HCT116 (cell line): ENCODE results near the gene NHSL1. TPM values are rescaled to one million over a fixed set of nuclear protein-coding genes. Genes with fewer than 3 reads are reported as not detected.

ENCODE experiments used
- ATAC-seq: fragments of 200-7000 bp; cut with Tn5 transposase; 2 replicates; pipeline ENCODE4 v1.9.1; 2020; ENCODE audit warnings: mild to moderate bottlenecking, moderate library complexity
- BruUV-seq: library from RNA; stranded (reverse); fragments of 400-500 nt; replicated peaks from 2 replicates; lab custom pipeline; 2021; lab: Mats Ljungman, UMichigan
- CTCF ChIA-PET: fragments of 300-600 bp; sonication (Branson Sonifier 250); formaldehyde crosslinking; loops from one replicate; lab custom pipeline; 2021; ENCODE audit warnings: antibody characterized with exemption; lab: Charles Lee
- POLR2A ChIA-PET: fragments of 300-600, 350-600 bp; sonication (Branson Sonifier 250); formaldehyde crosslinking; loops from one replicate; lab custom pipeline; 2021; ENCODE audit warnings: antibody characterized with exemption; lab: Charles Lee
- RAD21 ChIA-PET, 2 experiments: fragments of 300-600 bp; sonication (Branson Sonifier 250); formaldehyde crosslinking; loops; one replicate each; lab custom pipeline; 2023; ENCODE audit warnings: low total read pairs in 2 of 2; ENCODE audit not compliant: uncharacterized antibody in 2 of 2, unreplicated experiment in 2 of 2, low non-redundant PET in 1 of 2; lab: Charles Lee
- DNase-seq: peaks from one replicate; pipeline ENCODE4 v3.0.0-alpha.2; 2010; ENCODE audit warnings: low read depth, low spot score
- H2AFZ ChIP-seq: fragments of 200-600 bp; shearing (Covaris generic), sonication (generic); 2 replicates; pipeline ENCODE4 v1.6.1; 2017; ENCODE audit warnings: low read depth, mixed run types, mixed read lengths, antibody characterized with exemption, low read length; ENCODE audit not compliant: poor library complexity, severe bottlenecking
- H3K27ac ChIP-seq: 2 replicates; pipeline ENCODE4 v1.5.1; 2012; ENCODE audit warnings: low read depth, low read length
- H3K27me3 ChIP-seq: fragments of 200-600 bp; sonication (generic); 2 replicates; pipeline ENCODE4 v1.6.1; 2016; ENCODE audit warnings: mixed run types, low read length, mixed read lengths; ENCODE audit not compliant: insufficient read depth
- H3K36me3 ChIP-seq, 2 experiments: fragments of 200-500 bp in 1 of 2; fragments of 200-600 bp in 1 of 2; sonication (Bioruptor generic) in 1 of 2; sonication (generic) in 1 of 2; 2 replicates each; pipeline versions ENCODE4 v1.5.1 to v1.6.1; 2014 to 2016; ENCODE audit warnings: low read length in 2 of 2, inconsistent platforms in 1 of 2, mixed read lengths in 1 of 2, mixed run types in 1 of 2; ENCODE audit not compliant: insufficient read depth in 2 of 2, control insufficient read depth in 1 of 2
- H3K4me1 ChIP-seq, 2 experiments: fragments of 200-600 bp in 1 of 2; sonication (generic) in 1 of 2; 2 replicates each; pipeline versions ENCODE4 v1.5.1 to v1.6.1; 2012 to 2017; ENCODE audit warnings: low read length in 2 of 2, inconsistent platforms in 1 of 2, mild to moderate bottlenecking in 1 of 2, mixed read lengths in 1 of 2, mixed run types in 1 of 2, moderate library complexity in 1 of 2; ENCODE audit not compliant: insufficient read depth in 2 of 2, control insufficient read depth in 1 of 2
- H3K4me2 ChIP-seq: fragments of 200-600 bp; sonication (generic); 2 replicates; pipeline ENCODE4 v1.6.1; 2017; ENCODE audit warnings: mixed run types, low read length, mixed read lengths
- H3K4me3 ChIP-seq, 2 experiments: fragments of 200-600 bp in 1 of 2; sonication (generic) in 1 of 2; replicated peaks in 1 of 2; 2 replicates each; pipeline ENCODE4 v1.5.1; 2011 to 2016; ENCODE audit warnings: low read length in 2 of 2, control low read depth in 1 of 2, low read depth in 1 of 2, mild to moderate bottlenecking in 1 of 2, mixed read lengths in 1 of 2, mixed run types in 1 of 2
- H3K79me2 ChIP-seq: fragments of 200-600 bp; sonication (generic); 2 replicates; pipeline ENCODE4 v1.6.1; 2017; ENCODE audit warnings: mild to moderate bottlenecking, mixed run types, low read length, moderate library complexity, mixed read lengths; ENCODE audit not compliant: insufficient read depth
- H3K9ac ChIP-seq: fragments of 200-600 bp; sonication (generic); 2 replicates; pipeline ENCODE4 v1.6.1; 2016; ENCODE audit warnings: low read length, mixed read lengths
- H3K9me2 ChIP-seq: fragments of 200-600 bp; sonication (generic), shearing (Covaris generic); 2 replicates; pipeline ENCODE4 v1.6.1; 2017; ENCODE audit warnings: mixed run types, mild to moderate bottlenecking, moderate library complexity; ENCODE audit not compliant: insufficient read depth
- H3K9me3 ChIP-seq, 2 experiments: fragments of 200-500 bp in 1 of 2; fragments of 200-600 bp in 1 of 2; sonication (Bioruptor generic) in 1 of 2; sonication (generic) in 1 of 2; 2 replicates each; pipeline ENCODE4 v1.6.1; 2014 to 2017; ENCODE audit warnings: low read length in 2 of 2, mixed read lengths in 2 of 2, inconsistent platforms in 1 of 2, low read depth in 1 of 2, mild to moderate bottlenecking in 1 of 2, mixed run types in 1 of 2, moderate library complexity in 1 of 2; ENCODE audit not compliant: control insufficient read depth in 1 of 2, insufficient read depth in 1 of 2
- H4K20me1 ChIP-seq: fragments of 200-600 bp; sonication (generic), shearing (Covaris generic); 2 replicates; pipeline ENCODE4 v1.6.1; 2017; ENCODE audit warnings: mixed run types, mild to moderate bottlenecking, moderate library complexity; ENCODE audit not compliant: insufficient read depth
- CBX3 ChIP-seq: IDR thresholded peaks from 2 replicates; pipeline ENCODE4 v1.6.1; 2012; ENCODE audit warnings: low read depth
- CEBPB ChIP-seq: IDR thresholded peaks from 2 replicates; pipeline ENCODE4 v1.6.1; 2012; ENCODE audit warnings: low read depth
- CTCF ChIP-seq, 3 experiments: fragments of 200-600 bp in 1 of 3; sonication (generic) in 1 of 3; IDR thresholded peaks in 2 of 3; conservative IDR thresholded peaks in 1 of 3; 2 replicates each; pipeline ENCODE4 v1.5.1; 2012 to 2017; ENCODE audit warnings: low read depth in 2 of 3, low read length in 2 of 3, antibody characterized with exemption in 1 of 3, borderline replicate concordance in 1 of 3, control low read depth in 1 of 3, mild to moderate bottlenecking in 1 of 3, mixed read lengths in 1 of 3, mixed run types in 1 of 3, moderate library complexity in 1 of 3; ENCODE audit not compliant: insufficient read depth in 1 of 3
- EGR1 ChIP-seq: IDR thresholded peaks from 2 replicates; pipeline ENCODE4 v1.6.1; 2012; ENCODE audit warnings: low read depth
- EZH2phosphoT487 ChIP-seq: fragments of 200-600 bp; IDR thresholded peaks from 2 replicates; pipeline ENCODE4 v1.6.1; 2018; ENCODE audit warnings: antibody characterized with exemption, borderline replicate concordance
- FOSL1 ChIP-seq: IDR thresholded peaks from 2 replicates; pipeline ENCODE4 v1.6.1; 2012; ENCODE audit warnings: low read depth
- JUND ChIP-seq: IDR thresholded peaks from 2 replicates; pipeline ENCODE4 v1.6.1; 2012
- MAX ChIP-seq: IDR thresholded peaks from 2 replicates; pipeline ENCODE4 v1.6.1; 2012
- POLR2A ChIP-seq: IDR thresholded peaks from 2 replicates; pipeline ENCODE4 v1.7.0; 2011; ENCODE audit warnings: borderline replicate concordance; ENCODE audit not compliant: insufficient read depth, insufficient read length; ENCODE audit errors: extremely low read depth
- POLR2AphosphoS5 ChIP-seq: IDR thresholded peaks from 2 replicates; pipeline ENCODE4 v1.6.1; 2011; ENCODE audit warnings: mild to moderate bottlenecking, low read depth, low read length, moderate library complexity
- RAD21 ChIP-seq: IDR thresholded peaks from 2 replicates; pipeline ENCODE4 v1.6.1; 2012; ENCODE audit warnings: low read depth, mild to moderate bottlenecking
- SIN3A ChIP-seq: IDR thresholded peaks from 2 replicates; pipeline ENCODE4 v1.6.1; 2012; ENCODE audit warnings: low read depth
- TCF7L2 ChIP-seq: IDR thresholded peaks from 2 replicates; pipeline ENCODE4 v1.7.0; 2011; ENCODE audit warnings: borderline replicate concordance, inconsistent platforms; ENCODE audit not compliant: insufficient read depth, insufficient read length; ENCODE audit errors: extremely low read depth
- YY1 ChIP-seq: IDR thresholded peaks from 2 replicates; pipeline ENCODE4 v1.6.1; 2011; ENCODE audit warnings: low read length, low read depth, moderate library complexity, mild to moderate bottlenecking; ENCODE audit not compliant: insufficient replicate concordance; ENCODE audit errors: extremely low read depth
- ZFX ChIP-seq: fragments of 450-650 bp; IDR thresholded peaks from 2 replicates; pipeline ENCODE4 v1.6.1; 2017
- ZNF274 ChIP-seq: fragments of 200-500 bp; sonication (Bioruptor generic); IDR thresholded peaks from 2 replicates; pipeline ENCODE4 v1.6.1; 2014; ENCODE audit warnings: mild to moderate bottlenecking, low read depth, low read length, inconsistent platforms
- intact Hi-C: fragments of 100-400 bp; cut with micrococcal nuclease; formaldehyde crosslinking; loops from 2 replicates; pipeline ENCODE4 v1.10.0; 2022
- total RNA-seq: library from RNA; stranded (reverse); gene quantifications from one replicate; pipeline ENCODE4 v1.2.1, GENCODE V29; 2021; ENCODE audit not compliant: unreplicated experiment
- TF ChIP-seq, protein P1 (sequence below): IDR thresholded peaks from 2 replicates; pipeline ENCODE4 v1.6.1; 2011; ENCODE audit warnings: mild to moderate bottlenecking, low read length, moderate library complexity; ENCODE audit not compliant: insufficient replicate concordance; ENCODE audit errors: extremely low read depth
- TF ChIP-seq, protein P2 (sequence below): IDR thresholded peaks from 2 replicates; pipeline ENCODE4 v1.6.1; 2012
- TF ChIP-seq, protein P3 (sequence below): IDR thresholded peaks from 2 replicates; pipeline ENCODE4 v1.6.1; 2012; ENCODE audit warnings: low read depth

Gene NHSL1
- total RNA-seq, 1 experiment from 2014 or later: 15.4 TPM

GRCh38 chr6:138526822-138527235 is 27.5 kb upstream of the NHSL1 start:
- no peak overlapping the region for H3K27ac ChIP-seq
- TF ChIP-seq CEBPB (no peak), CTCF (IDR thresholded peaks at IDR 0.05 in 2 of 3, conservative IDR thresholded peaks at IDR 0.05 in 1 of 3; ENCODE audit: borderline replicate concordance in 1 of 3, insufficient read depth in 1 of 3, low read depth in 2 of 3, low read length in 2 of 3) (no peak), RAD21 (no peak), JUND (no peak), EZH2phosphoT487 (no peak), TCF7L2 (no peak), MAX (no peak), SIN3A (no peak), POLR2AphosphoS5 (no peak), CBX3 (no peak), POLR2A (no peak), YY1 (no peak), ZNF274 (no peak), ZFX (no peak), FOSL1 (no peak), EGR1 (no peak)
- TF ChIP-seq, protein P1, sequence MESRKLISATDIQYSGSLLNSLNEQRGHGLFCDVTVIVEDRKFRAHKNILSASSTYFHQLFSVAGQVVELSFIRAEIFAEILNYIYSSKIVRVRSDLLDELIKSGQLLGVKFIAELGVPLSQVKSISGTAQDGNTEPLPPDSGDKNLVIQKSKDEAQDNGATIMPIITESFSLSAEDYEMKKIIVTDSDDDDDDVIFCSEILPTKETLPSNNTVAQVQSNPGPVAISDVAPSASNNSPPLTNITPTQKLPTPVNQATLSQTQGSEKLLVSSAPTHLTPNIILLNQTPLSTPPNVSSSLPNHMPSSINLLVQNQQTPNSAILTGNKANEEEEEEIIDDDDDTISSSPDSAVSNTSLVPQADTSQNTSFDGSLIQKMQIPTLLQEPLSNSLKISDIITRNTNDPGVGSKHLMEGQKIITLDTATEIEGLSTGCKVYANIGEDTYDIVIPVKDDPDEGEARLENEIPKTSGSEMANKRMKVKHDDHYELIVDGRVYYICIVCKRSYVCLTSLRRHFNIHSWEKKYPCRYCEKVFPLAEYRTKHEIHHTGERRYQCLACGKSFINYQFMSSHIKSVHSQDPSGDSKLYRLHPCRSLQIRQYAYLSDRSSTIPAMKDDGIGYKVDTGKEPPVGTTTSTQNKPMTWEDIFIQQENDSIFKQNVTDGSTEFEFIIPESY: no peak
- TF ChIP-seq, protein P2, sequence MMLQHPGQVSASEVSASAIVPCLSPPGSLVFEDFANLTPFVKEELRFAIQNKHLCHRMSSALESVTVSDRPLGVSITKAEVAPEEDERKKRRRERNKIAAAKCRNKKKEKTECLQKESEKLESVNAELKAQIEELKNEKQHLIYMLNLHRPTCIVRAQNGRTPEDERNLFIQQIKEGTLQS: no peak
- TF ChIP-seq, protein P3, sequence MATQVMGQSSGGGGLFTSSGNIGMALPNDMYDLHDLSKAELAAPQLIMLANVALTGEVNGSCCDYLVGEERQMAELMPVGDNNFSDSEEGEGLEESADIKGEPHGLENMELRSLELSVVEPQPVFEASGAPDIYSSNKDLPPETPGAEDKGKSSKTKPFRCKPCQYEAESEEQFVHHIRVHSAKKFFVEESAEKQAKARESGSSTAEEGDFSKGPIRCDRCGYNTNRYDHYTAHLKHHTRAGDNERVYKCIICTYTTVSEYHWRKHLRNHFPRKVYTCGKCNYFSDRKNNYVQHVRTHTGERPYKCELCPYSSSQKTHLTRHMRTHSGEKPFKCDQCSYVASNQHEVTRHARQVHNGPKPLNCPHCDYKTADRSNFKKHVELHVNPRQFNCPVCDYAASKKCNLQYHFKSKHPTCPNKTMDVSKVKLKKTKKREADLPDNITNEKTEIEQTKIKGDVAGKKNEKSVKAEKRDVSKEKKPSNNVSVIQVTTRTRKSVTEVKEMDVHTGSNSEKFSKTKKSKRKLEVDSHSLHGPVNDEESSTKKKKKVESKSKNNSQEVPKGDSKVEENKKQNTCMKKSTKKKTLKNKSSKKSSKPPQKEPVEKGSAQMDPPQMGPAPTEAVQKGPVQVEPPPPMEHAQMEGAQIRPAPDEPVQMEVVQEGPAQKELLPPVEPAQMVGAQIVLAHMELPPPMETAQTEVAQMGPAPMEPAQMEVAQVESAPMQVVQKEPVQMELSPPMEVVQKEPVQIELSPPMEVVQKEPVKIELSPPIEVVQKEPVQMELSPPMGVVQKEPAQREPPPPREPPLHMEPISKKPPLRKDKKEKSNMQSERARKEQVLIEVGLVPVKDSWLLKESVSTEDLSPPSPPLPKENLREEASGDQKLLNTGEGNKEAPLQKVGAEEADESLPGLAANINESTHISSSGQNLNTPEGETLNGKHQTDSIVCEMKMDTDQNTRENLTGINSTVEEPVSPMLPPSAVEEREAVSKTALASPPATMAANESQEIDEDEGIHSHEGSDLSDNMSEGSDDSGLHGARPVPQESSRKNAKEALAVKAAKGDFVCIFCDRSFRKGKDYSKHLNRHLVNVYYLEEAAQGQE: no peak
- H2AFZ ChIP-seq: no peak overlapping the region
- DNase-seq (no peak), ATAC-seq (no peak)
- ChIA-PET POLR2A (no interaction called here), CTCF (interaction anchor here (1.3 kb wide), 1 partner anchor 9 kb away, joined by 4 read pairs; no protein-coding TSS in a partner anchor), RAD21 (no interaction called here)
- no peaks in the 10 kb centered on the region for H3K79me2 ChIP-seq
- H3K4me2 ChIP-seq: no peak overlapping the region
- H3K9me2 ChIP-seq: no peaks in the 10 kb centered on the region
- H4K20me1 ChIP-seq: no peaks in the 10 kb centered on the region
- H3K4me3 ChIP-seq: no peak overlapping the region
- no peaks in the 10 kb centered on the region for H3K4me1 ChIP-seq
- BruUV-seq: no TSS peak
- no peaks in the 10 kb centered on the region for H3K36me3 ChIP-seq
- no peaks in the 10 kb centered on the region for H3K9me3 ChIP-seq
- no peak overlapping the region for H3K9ac ChIP-seq
- H3K27me3 ChIP-seq: no peaks in the 10 kb centered on the region
- intact Hi-C loops: no loop called here
